GM18520 (cell line): Measurements from ENCODE around the gene JAML.

Experiments used
- ATAC-seq: cut with Tn5 transposase; IDR thresholded peaks from one replicate; pipeline ENCODE4 v1.9.1; 2021; ENCODE audit not compliant: unreplicated experiment

The JAML gene

GRCh38 chr11:118148856-118149255 is 76.0 kb downstream of the JAML start:
- no peak for ATAC-seq

- ATAC-seq: no peak
These were observed 76.6 kb downstream of the JAML start for GRCh38 chr11:118148240-118148639.

- no peak for ATAC-seq
These were observed 77.3 kb downstream of the JAML start for GRCh38 chr11:118147502-118147901.

- no peak for ATAC-seq
These were observed 78.3 kb downstream of the JAML start for GRCh38 chr11:118146554-118146953.

- peak; percentile 78 for ATAC-seq
These were observed 79.3 kb downstream of the JAML start for GRCh38 chr11:118145285-118146227.

- no peak for ATAC-seq
These were observed 80.2 kb downstream of the JAML start for GRCh38 chr11:118144301-118145268.
